SU-DHL-6 (cell line): ENCODE data around the gene STARD10.

Source experiments
- CTCF ChIP-seq: fragments of 200-600 bp; sonication (generic); IDR thresholded peaks from one replicate; pipeline ENCODE4 v1.5.1; 2017; ENCODE audit warnings: antibody characterized with exemption, mild to moderate bottlenecking, low read length, moderate library complexity; ENCODE audit not compliant: insufficient read depth, poor library complexity, severe bottlenecking
- EZH2phosphoT487 ChIP-seq: fragments of 200-600 bp; sonication (generic), shearing (Covaris generic); conservative IDR thresholded peaks from 2 replicates; pipeline ENCODE4 v1.6.1; 2018; ENCODE audit warnings: mild to moderate bottlenecking, antibody characterized with exemption, low read length, moderate library complexity, mixed read lengths

GRCh38 chr11:72716788-72717435 lies 76.9 kb downstream of the STARD10 start:
- no peak for TF ChIP-seq CTCF
- no peak for TF ChIP-seq EZH2phosphoT487
